ENCODE data around the gene SYNM.

DNA sequence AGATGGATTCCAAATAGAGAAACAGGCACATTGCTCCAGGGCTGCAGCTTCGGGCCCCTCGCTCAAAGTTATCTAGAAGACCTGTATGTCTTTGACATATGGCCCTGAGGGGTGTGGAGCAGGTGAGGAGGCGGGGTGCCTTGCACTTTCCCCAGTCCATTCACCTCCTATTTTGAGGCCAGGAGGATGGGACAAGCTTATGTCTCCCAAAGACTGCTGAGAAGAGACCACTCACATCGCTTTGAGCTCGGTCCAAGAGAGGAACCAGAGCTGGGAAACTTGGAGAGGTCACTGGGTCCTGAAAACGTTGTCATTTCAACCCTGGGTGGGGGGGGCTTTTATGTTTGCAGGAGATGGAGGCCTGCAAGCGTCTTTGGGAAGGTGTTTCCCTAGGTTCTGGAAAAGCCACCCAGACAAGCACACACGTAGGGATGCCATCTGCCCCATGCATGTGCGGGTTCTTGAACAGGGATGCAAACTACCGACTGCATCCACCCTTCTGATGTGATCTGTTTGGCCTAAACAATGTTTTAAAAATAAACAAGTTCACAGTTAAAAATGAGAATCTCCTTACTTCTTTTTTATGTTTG lies 33.7 kb upstream of the SYNM start:
- TF ChIP-seq, protein P1, sequence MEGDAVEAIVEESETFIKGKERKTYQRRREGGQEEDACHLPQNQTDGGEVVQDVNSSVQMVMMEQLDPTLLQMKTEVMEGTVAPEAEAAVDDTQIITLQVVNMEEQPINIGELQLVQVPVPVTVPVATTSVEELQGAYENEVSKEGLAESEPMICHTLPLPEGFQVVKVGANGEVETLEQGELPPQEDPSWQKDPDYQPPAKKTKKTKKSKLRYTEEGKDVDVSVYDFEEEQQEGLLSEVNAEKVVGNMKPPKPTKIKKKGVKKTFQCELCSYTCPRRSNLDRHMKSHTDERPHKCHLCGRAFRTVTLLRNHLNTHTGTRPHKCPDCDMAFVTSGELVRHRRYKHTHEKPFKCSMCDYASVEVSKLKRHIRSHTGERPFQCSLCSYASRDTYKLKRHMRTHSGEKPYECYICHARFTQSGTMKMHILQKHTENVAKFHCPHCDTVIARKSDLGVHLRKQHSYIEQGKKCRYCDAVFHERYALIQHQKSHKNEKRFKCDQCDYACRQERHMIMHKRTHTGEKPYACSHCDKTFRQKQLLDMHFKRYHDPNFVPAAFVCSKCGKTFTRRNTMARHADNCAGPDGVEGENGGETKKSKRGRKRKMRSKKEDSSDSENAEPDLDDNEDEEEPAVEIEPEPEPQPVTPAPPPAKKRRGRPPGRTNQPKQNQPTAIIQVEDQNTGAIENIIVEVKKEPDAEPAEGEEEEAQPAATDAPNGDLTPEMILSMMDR (conservative IDR thresholded peaks at IDR 0.05; ENCODE audit: low read depth, low read length): no peak
- no peak for TF ChIP-seq EZH2 (IDR thresholded peaks at IDR 0.05; ENCODE audit: low read length, unreplicated experiment)
- no peak for TF ChIP-seq EZH2phosphoT487 (IDR thresholded peaks at IDR 0.05; ENCODE audit: borderline replicate concordance, low read length)
